GM23338 (cell line): ENCODE data around the gene CCL13. TPM values are rescaled to one million over a fixed set of nuclear protein-coding genes. Genes with fewer than 3 reads are reported as not detected.

ENCODE experiments used
- ATAC-seq: fragments of 200-7000 bp; cut with Tn5 transposase; 3 replicates; pipeline ENCODE4 v1.9.1; 2020
- DNase-seq: peaks from one replicate; pipeline ENCODE4 v3.0.0-alpha.2; 2015; ENCODE audit warnings: low spot score
- H2AFZ ChIP-seq: fragments of 200-600 bp; sonication (generic); 2 replicates; pipeline ENCODE4 v1.8.0; 2016; ENCODE audit warnings: antibody characterized with exemption, mild to moderate bottlenecking, moderate library complexity
- H3F3A ChIP-seq: fragments of 200-600 bp; sonication (generic); replicated peaks from 2 replicates; pipeline ENCODE4 v1.8.0; 2017; ENCODE audit warnings: antibody characterized with exemption, mixed run types, low read depth
- H3K27ac ChIP-seq: fragments of 200-600 bp; sonication (generic); 2 replicates; pipeline ENCODE4 v1.6.1; 2016; ENCODE audit warnings: low read depth
- H3K27me3 ChIP-seq: fragments of 200-600 bp; sonication (generic); 2 replicates; pipeline ENCODE4 v1.8.0; 2016; ENCODE audit warnings: mild to moderate bottlenecking, mixed run types, moderate library complexity; ENCODE audit not compliant: insufficient read depth
- H3K36me3 ChIP-seq: fragments of 200-600 bp; sonication (generic); 2 replicates; pipeline ENCODE4 v1.8.0; 2016; ENCODE audit warnings: mild to moderate bottlenecking; ENCODE audit not compliant: insufficient read depth
- H3K4me1 ChIP-seq: fragments of 200-600 bp; sonication (generic); 2 replicates; pipeline ENCODE4 v1.8.0; 2016; ENCODE audit warnings: mild to moderate bottlenecking, moderate library complexity; ENCODE audit not compliant: insufficient read depth
- H3K4me2 ChIP-seq: fragments of 200-600 bp; sonication (generic); 2 replicates; pipeline ENCODE4 v1.7.1; 2017; ENCODE audit warnings: mixed run types
- H3K4me3 ChIP-seq: fragments of 200-600 bp; sonication (generic); 2 replicates; pipeline ENCODE4 v1.6.1; 2016; ENCODE audit warnings: mixed run types
- H3K79me2 ChIP-seq: fragments of 200-600 bp; sonication (generic); replicated peaks from 2 replicates; pipeline ENCODE4 v1.8.0; 2017; ENCODE audit warnings: mild to moderate bottlenecking; ENCODE audit not compliant: insufficient read depth
- H3K9me2 ChIP-seq: fragments of 200-600 bp; sonication (generic); 2 replicates; pipeline ENCODE4 v1.8.0; 2017; ENCODE audit not compliant: insufficient read depth
- H4K20me1 ChIP-seq: fragments of 200-600 bp; sonication (generic); replicated peaks from 2 replicates; pipeline ENCODE4 v1.8.0; 2017; ENCODE audit warnings: mild to moderate bottlenecking; ENCODE audit not compliant: insufficient read depth
- H3K27ac Mint-ChIP-seq: 2 replicates; pipeline ENCODE4 v1.8.0; 2020; ENCODE audit warnings: inconsistent platforms, mild to moderate bottlenecking, moderate library complexity, mixed read lengths
- H3K27me3 Mint-ChIP-seq: 3 replicates; pipeline ENCODE4 v1.8.0; 2022; ENCODE audit warnings: low read depth, mild to moderate bottlenecking, moderate library complexity, mixed read lengths, inconsistent platforms; ENCODE audit not compliant: insufficient read depth, poor library complexity
- H3K36me3 Mint-ChIP-seq: 3 replicates; pipeline ENCODE4 v1.8.0; 2021; ENCODE audit warnings: low read depth, mild to moderate bottlenecking, inconsistent platforms, moderate library complexity, mixed read lengths
- H3K4me1 Mint-ChIP-seq: 3 replicates; pipeline ENCODE4 v1.8.0; 2020; ENCODE audit warnings: mild to moderate bottlenecking, inconsistent platforms, mixed read lengths
- H3K4me3 Mint-ChIP-seq: 3 replicates; pipeline ENCODE4 v1.8.0; 2021; ENCODE audit warnings: moderate library complexity, mild to moderate bottlenecking, inconsistent platforms, mixed read lengths
- H3K9me3 Mint-ChIP-seq: 3 replicates; pipeline ENCODE4 v1.8.0; 2020; ENCODE audit warnings: moderate library complexity, mild to moderate bottlenecking, inconsistent platforms, mixed read lengths
- CREB1 ChIP-seq: fragments of 250-450 bp; sonication (Bioruptor Pico); IDR thresholded peaks from 2 replicates; pipeline ENCODE4 v1.5.0; 2020; ENCODE audit warnings: low read depth, mild to moderate bottlenecking, moderate library complexity
- CTCF ChIP-seq, 2 experiments: fragments of 200-600 bp in 1 of 2; sonication (generic) in 1 of 2; conservative IDR thresholded peaks; 2 replicates each; pipeline versions ENCODE4 v1.5.1 to v1.6.1; 2016 to 2017; ENCODE audit warnings: antibody characterized with exemption in 2 of 2, low read depth in 2 of 2, mild to moderate bottlenecking in 2 of 2, moderate library complexity in 1 of 2
- EZH2 ChIP-seq: fragments of 200-600 bp; sonication (generic); IDR thresholded peaks from one replicate; pipeline ENCODE4 v1.8.0; 2017; ENCODE audit warnings: antibody characterized with exemption, mild to moderate bottlenecking, low read depth; ENCODE audit not compliant: unreplicated experiment
- JUNB ChIP-seq: IDR thresholded peaks from one replicate; pipeline ENCODE4 v1.6.1; 2016; ENCODE audit warnings: antibody characterized with exemption; ENCODE audit not compliant: unreplicated experiment
- NANOG ChIP-seq: IDR thresholded peaks from 2 replicates; pipeline ENCODE4 v1.6.1; 2016; ENCODE audit warnings: antibody characterized with exemption, borderline replicate concordance
- POLR2AphosphoS5 ChIP-seq: IDR thresholded peaks from 2 replicates; pipeline ENCODE4 v1.6.1; 2016; ENCODE audit warnings: antibody characterized with exemption, low read depth
- STAT1 ChIP-seq: IDR thresholded peaks from one replicate; pipeline ENCODE4 v1.6.1; 2016; ENCODE audit warnings: antibody characterized with exemption; ENCODE audit not compliant: unreplicated experiment
- ZNF114 ChIP-seq: fragments of 250-450 bp; sonication (Bioruptor Pico); IDR thresholded peaks from 2 replicates; pipeline ENCODE4 v1.5.0; 2020; ENCODE audit warnings: mild to moderate bottlenecking, moderate library complexity
- ZNF331 ChIP-seq: fragments of 250-450 bp; sonication (Bioruptor Pico); IDR thresholded peaks from 2 replicates; pipeline ENCODE4 v1.5.0; 2020; ENCODE audit warnings: low read depth, mild to moderate bottlenecking, moderate library complexity
- ZNF462 ChIP-seq: fragments of 250-450 bp; sonication (Bioruptor Pico); IDR thresholded peaks from 2 replicates; pipeline ENCODE4 v1.5.0; 2020; ENCODE audit warnings: mild to moderate bottlenecking, moderate library complexity
- polyA plus RNA-seq: library from polyadenylated mRNA; unstranded; fragments of >200 nt; fragmentation: Nextera tagmentation; extraction: Ambion mirVana; gene quantifications from 2 replicates; pipeline ENCODE4 v1.2.1, GENCODE V29; 2016
- total RNA-seq: library from RNA; depleted of rRNA; stranded (reverse); fragments of >200 nt; shearing (Covaris generic); gene quantifications from 2 replicates; pipeline ENCODE4 v1.2.3, GENCODE V29; 2014
- TF ChIP-seq, protein P1 (sequence below): IDR thresholded peaks from one replicate; pipeline ENCODE4 v1.6.1; 2018; ENCODE audit warnings: antibody characterized with exemption; ENCODE audit not compliant: unreplicated experiment

The CCL13 gene
- total and polyA plus RNA-seq, 2 experiments from 2014 or later, result not detected

- TF ChIP-seq CTCF (conservative IDR thresholded peaks at IDR 0.05; ENCODE audit: low read depth in 2 of 2) (no peak), STAT1 (no peak), ZNF331 (no peak), NANOG (no peak), EZH2 (no peak), CREB1 (CRISPR knock-in tag) (no peak), POLR2AphosphoS5 (no peak)
- TF ChIP-seq, protein P1, sequence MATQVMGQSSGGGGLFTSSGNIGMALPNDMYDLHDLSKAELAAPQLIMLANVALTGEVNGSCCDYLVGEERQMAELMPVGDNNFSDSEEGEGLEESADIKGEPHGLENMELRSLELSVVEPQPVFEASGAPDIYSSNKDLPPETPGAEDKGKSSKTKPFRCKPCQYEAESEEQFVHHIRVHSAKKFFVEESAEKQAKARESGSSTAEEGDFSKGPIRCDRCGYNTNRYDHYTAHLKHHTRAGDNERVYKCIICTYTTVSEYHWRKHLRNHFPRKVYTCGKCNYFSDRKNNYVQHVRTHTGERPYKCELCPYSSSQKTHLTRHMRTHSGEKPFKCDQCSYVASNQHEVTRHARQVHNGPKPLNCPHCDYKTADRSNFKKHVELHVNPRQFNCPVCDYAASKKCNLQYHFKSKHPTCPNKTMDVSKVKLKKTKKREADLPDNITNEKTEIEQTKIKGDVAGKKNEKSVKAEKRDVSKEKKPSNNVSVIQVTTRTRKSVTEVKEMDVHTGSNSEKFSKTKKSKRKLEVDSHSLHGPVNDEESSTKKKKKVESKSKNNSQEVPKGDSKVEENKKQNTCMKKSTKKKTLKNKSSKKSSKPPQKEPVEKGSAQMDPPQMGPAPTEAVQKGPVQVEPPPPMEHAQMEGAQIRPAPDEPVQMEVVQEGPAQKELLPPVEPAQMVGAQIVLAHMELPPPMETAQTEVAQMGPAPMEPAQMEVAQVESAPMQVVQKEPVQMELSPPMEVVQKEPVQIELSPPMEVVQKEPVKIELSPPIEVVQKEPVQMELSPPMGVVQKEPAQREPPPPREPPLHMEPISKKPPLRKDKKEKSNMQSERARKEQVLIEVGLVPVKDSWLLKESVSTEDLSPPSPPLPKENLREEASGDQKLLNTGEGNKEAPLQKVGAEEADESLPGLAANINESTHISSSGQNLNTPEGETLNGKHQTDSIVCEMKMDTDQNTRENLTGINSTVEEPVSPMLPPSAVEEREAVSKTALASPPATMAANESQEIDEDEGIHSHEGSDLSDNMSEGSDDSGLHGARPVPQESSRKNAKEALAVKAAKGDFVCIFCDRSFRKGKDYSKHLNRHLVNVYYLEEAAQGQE, result no peak
Observed at GRCh38 chr17:34367486-34368195, 11.4 kb downstream of the CCL13 start (continued).

DNA sequence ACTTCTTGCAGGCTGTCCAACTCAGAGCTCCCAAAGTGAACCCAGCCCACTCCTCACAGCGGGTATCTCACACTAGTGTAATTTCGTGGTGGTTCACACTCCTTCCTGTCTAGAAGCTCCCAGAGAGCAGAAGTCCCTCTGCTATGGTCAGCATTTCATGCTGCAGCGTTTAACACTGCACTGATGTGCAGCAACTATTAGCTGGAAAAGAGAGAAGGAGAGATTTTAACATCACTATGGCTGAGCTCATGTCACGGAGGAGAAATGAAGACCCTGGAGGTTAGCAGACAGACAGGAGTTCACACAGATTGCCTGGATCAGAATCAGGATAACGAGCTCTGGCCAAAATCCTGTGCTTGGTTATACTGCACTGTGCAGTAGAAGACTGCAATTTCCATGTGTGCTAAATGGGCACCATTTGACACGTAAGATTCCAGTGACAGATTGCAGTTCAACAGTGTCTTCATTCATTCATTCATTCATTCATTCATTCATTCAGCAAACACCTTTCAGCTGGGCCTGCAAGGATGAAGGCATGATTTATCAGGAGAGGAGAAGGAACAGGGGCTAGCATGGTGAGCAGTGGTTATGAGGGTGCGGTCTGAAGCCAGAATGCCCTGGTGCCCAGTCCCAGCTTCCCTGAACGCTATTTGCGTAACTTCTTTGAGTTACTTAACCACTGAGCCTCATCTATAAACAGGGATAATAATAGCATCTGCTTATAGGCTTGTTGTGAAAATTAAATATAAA is 12.1 kb downstream of the CCL13 start:
- ATAC-seq (no peak), DNase-seq (no peak)
- no peak overlapping the region for H3K4me3 Mint-ChIP-seq
- Histone ChIP-seq H3K4me2 (no peak overlapping the region), H3K27me3 (no peaks in the 10 kb centered on the region), H2AFZ (peak overlapping the region; percentile 81; the same call in 1 of the 2 replicates), H3F3A (no peaks in the 10 kb centered on the region), H3K27ac (no peak overlapping the region), H3K36me3 (no peaks in the 10 kb centered on the region), H3K4me1 (no peaks in the 10 kb centered on the region), H4K20me1 (no peaks in the 10 kb centered on the region), H3K79me2 (no peaks in the 10 kb centered on the region), H3K4me3 (no peak overlapping the region), H3K9me2 (0 out of 2 replicates have a peak, but pooled peaks cover 6% of the 10 kb centered on the region)
- peaks cover 10% of the 10 kb centered on the region for H3K27me3 Mint-ChIP-seq
- no peaks in the 10 kb centered on the region for H3K36me3 Mint-ChIP-seq
- H3K9me3 Mint-ChIP-seq, result no peaks in the 10 kb centered on the region
- H3K27ac Mint-ChIP-seq, result no peak overlapping the region
- H3K4me1 Mint-ChIP-seq, result peaks cover 9% of the 10 kb centered on the region; the same call in 2 of the 3 replicates
- TF ChIP-seq ZNF462 (CRISPR knock-in tag) (no peak), NANOG (no peak), JUNB (no peak), POLR2AphosphoS5 (no peak), CREB1 (CRISPR knock-in tag) (no peak), STAT1 (no peak), ZNF114 (no peak), ZNF331 (no peak)
